ENCODE results near the gene RNF26.
A peak's percentile ranks its signal among the peaks of the same experiment; 100 is the strongest.

Gene RNF26

GRCh38 chr11:119376197-119376847 is 42.0 kb downstream of the RNF26 start:
- no peak overlapping the region for H3K4me3 ChIP-seq (ENCODE audit: low read depth, low read length)
- no peak for DNase-seq (ENCODE audit: low read depth)
- TF ChIP-seq MYC (IDR thresholded peaks at IDR 0.05; ENCODE audit: low read depth, low read length) (no peak), MAX (IDR thresholded peaks at IDR 0.05; ENCODE audit: low read depth, low read length) (no peak)
- TF ChIP-seq, protein P1, sequence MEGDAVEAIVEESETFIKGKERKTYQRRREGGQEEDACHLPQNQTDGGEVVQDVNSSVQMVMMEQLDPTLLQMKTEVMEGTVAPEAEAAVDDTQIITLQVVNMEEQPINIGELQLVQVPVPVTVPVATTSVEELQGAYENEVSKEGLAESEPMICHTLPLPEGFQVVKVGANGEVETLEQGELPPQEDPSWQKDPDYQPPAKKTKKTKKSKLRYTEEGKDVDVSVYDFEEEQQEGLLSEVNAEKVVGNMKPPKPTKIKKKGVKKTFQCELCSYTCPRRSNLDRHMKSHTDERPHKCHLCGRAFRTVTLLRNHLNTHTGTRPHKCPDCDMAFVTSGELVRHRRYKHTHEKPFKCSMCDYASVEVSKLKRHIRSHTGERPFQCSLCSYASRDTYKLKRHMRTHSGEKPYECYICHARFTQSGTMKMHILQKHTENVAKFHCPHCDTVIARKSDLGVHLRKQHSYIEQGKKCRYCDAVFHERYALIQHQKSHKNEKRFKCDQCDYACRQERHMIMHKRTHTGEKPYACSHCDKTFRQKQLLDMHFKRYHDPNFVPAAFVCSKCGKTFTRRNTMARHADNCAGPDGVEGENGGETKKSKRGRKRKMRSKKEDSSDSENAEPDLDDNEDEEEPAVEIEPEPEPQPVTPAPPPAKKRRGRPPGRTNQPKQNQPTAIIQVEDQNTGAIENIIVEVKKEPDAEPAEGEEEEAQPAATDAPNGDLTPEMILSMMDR (IDR thresholded peaks at IDR 0.05; ENCODE audit: low read depth, low read length) = no peak

- DNase-seq (ENCODE audit: low read depth) = no peak
- TF ChIP-seq MYC (IDR thresholded peaks at IDR 0.05; ENCODE audit: low read depth, low read length) (no peak), POLR2A (IDR thresholded peaks at IDR 0.05; ENCODE audit: extremely low read depth, insufficient read length) (no peak)
- no peak overlapping the region for H3K4me3 ChIP-seq (ENCODE audit: low read depth, low read length)
Observed at GRCh38 chr11:119377112-119377901, 43.0 kb downstream of the RNF26 start.

GRCh38 chr11:119377961-119378667 is 43.8 kb downstream of the RNF26 start:
- TF ChIP-seq POLR2A (IDR thresholded peaks at IDR 0.05; ENCODE audit: extremely low read depth, insufficient read length) = no peak
- no peak for TF ChIP-seq MAX (IDR thresholded peaks at IDR 0.05; ENCODE audit: low read depth, low read length)
- TF ChIP-seq, protein P1 (IDR thresholded peaks at IDR 0.05; ENCODE audit: low read depth, low read length) = no peak
- no peak for TF ChIP-seq MYC (IDR thresholded peaks at IDR 0.05; ENCODE audit: low read depth, low read length)
- no peak overlapping the region for H3K4me3 ChIP-seq (ENCODE audit: low read depth, low read length)
- no peak for DNase-seq (ENCODE audit: low read depth)

GRCh38 chr11:119378851-119379465 is 44.6 kb downstream of the RNF26 start:
- no peak for TF ChIP-seq MYC (IDR thresholded peaks at IDR 0.05; ENCODE audit: low read depth, low read length)
- no peak for TF ChIP-seq MAX (IDR thresholded peaks at IDR 0.05; ENCODE audit: low read depth, low read length)
- TF ChIP-seq POLR2A (IDR thresholded peaks at IDR 0.05; ENCODE audit: extremely low read depth, insufficient read length) = no peak
- TF ChIP-seq, protein P1 (IDR thresholded peaks at IDR 0.05; ENCODE audit: low read depth, low read length) = no peak
- DNase-seq (ENCODE audit: low read depth) = no peak
- no peak overlapping the region for H3K4me3 ChIP-seq (ENCODE audit: low read depth, low read length)

DNA sequence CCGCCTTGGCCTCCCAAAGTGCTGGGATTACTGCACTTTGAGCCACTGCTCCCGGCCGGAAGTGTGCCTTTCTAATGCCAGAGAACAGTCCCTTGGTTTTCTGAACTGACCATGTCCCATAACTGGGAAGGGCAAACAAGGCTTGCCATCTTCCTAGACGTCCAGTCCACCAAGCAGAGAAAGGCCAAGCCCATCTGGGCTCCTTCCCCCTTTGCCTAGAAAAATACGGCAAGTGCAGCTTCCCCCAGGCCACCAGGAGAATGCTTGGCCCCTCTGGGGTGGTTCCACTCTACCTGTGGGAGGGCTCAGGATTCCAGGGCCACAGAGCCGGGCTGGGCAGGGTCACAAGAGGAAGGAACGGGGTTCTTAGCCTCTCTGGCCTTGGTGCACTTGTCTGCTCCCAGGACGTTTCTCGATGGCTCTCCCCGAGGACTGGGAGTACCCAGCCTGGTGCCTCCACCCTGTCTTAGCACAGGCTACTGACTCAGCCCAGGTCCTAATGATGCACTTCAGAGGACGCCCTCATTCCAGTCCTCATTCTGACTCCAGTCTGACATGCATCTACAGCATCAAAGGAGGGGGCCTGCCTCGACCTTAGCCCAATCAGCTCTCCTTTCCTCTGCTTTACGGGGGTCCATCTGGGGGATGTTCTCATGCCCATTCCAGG is 46.0 kb downstream of the RNF26 start:
- TF ChIP-seq POLR2A (IDR thresholded peaks at IDR 0.05; ENCODE audit: extremely low read depth, insufficient read length) (no peak), MYC (IDR thresholded peaks at IDR 0.05; ENCODE audit: low read depth, low read length) (no peak), MAX (IDR thresholded peaks at IDR 0.05; ENCODE audit: low read depth, low read length) (no peak)
- TF ChIP-seq, protein P1 (IDR thresholded peaks at IDR 0.05; ENCODE audit: low read depth, low read length) = no peak
- DNase-seq (ENCODE audit: low read depth) = no peak
- H3K4me3 ChIP-seq (ENCODE audit: low read depth, low read length) = peak overlapping the region; percentile 54

Measured in NB4 (cell line).